ENCODE results near the gene KRT6C.
A peak's percentile ranks its signal among the peaks of the same experiment; 100 is the strongest.

Gene KRT6C

GRCh38 chr12:52426034-52426433, 47.6 kb downstream of the KRT6C start:
- Histone ChIP-seq H3K27me3 (ENCODE audit: control insufficient read depth in 5 of 5, insufficient read depth in 4 of 5, low read length in 5 of 5) (no peaks in the 10 kb centered on the region), H3K27ac (ENCODE audit: low read depth, low read length) (no peak overlapping the region)

GRCh38 chr12:52425466-52425865, 48.1 kb downstream of the KRT6C start:
- Histone ChIP-seq H3K9ac (ENCODE audit: low read length in 5 of 5) (no peak overlapping the region), H3K4me1 (ENCODE audit: control insufficient read depth in 5 of 5, insufficient read depth in 5 of 5, low read length in 5 of 5) (peaks cover 0 to 13% (median 12%) of the 10 kb centered on the region in 5 donors), H3K27me3 (ENCODE audit: control insufficient read depth in 5 of 5, insufficient read depth in 4 of 5, low read length in 5 of 5) (no peaks in the 10 kb centered on the region), H3K27ac (ENCODE audit: low read depth, low read length) (no peak overlapping the region), H3K4me3 (ENCODE audit: low read depth in 1 of 5, low read length in 5 of 5) (no peak overlapping the region), H3K36me3 (ENCODE audit: control insufficient read depth in 5 of 5, insufficient read depth in 5 of 5, low read length in 5 of 5) (no peaks in the 10 kb centered on the region), H3K9me3 (ENCODE audit: control insufficient read depth in 5 of 5, low read length in 5 of 5) (no peaks in the 10 kb centered on the region)

More at GRCh38 chr12:52426034-52426433, 47.6 kb downstream of the KRT6C start:
- Histone ChIP-seq H3K9ac (ENCODE audit: low read length in 5 of 5) (no peak overlapping the region), H3K36me3 (ENCODE audit: control insufficient read depth in 5 of 5, insufficient read depth in 5 of 5, low read length in 5 of 5) (no peaks in the 10 kb centered on the region), H3K9me3 (ENCODE audit: control insufficient read depth in 5 of 5, low read length in 5 of 5) (no peaks in the 10 kb centered on the region), H3K4me1 (ENCODE audit: control insufficient read depth in 5 of 5, insufficient read depth in 5 of 5, low read length in 5 of 5) (peaks cover 0 to 13% (median 12%) of the 10 kb centered on the region in 5 donors), H3K4me3 (ENCODE audit: low read depth in 1 of 5, low read length in 5 of 5) (no peak overlapping the region)

GRCh38 chr12:52423661-52424500, 49.7 kb downstream of the KRT6C start:
- Histone ChIP-seq H3K36me3 (ENCODE audit: control insufficient read depth in 5 of 5, insufficient read depth in 5 of 5, low read length in 5 of 5) (no peaks in the 10 kb centered on the region), H3K4me3 (ENCODE audit: low read depth in 1 of 5, low read length in 5 of 5) (no peak overlapping the region), H3K27me3 (ENCODE audit: control insufficient read depth in 5 of 5, insufficient read depth in 4 of 5, low read length in 5 of 5) (no peaks in the 10 kb centered on the region), H3K27ac (ENCODE audit: low read depth, low read length) (no peak overlapping the region), H3K9ac (ENCODE audit: low read length in 5 of 5) (peak overlapping the region in 1 of 5 donors; percentile 15), H3K9me3 (ENCODE audit: control insufficient read depth in 5 of 5, low read length in 5 of 5) (no peaks in the 10 kb centered on the region), H3K4me1 (ENCODE audit: control insufficient read depth in 5 of 5, insufficient read depth in 5 of 5, low read length in 5 of 5) (peaks cover 0 to 13% (median 12%) of the 10 kb centered on the region in 5 donors)

- Histone ChIP-seq H3K9me3 (ENCODE audit: control insufficient read depth in 5 of 5, low read length in 5 of 5) (no peaks in the 10 kb centered on the region), H3K27me3 (ENCODE audit: control insufficient read depth in 5 of 5, insufficient read depth in 4 of 5, low read length in 5 of 5) (no peaks in the 10 kb centered on the region), H3K9ac (ENCODE audit: low read length in 5 of 5) (peak overlapping the region in 2 of 5 donors; percentile 7 to 15), H3K4me1 (ENCODE audit: control insufficient read depth in 5 of 5, insufficient read depth in 5 of 5, low read length in 5 of 5) (peaks cover 0 to 13% (median 12%) of the 10 kb centered on the region in 5 donors), H3K36me3 (ENCODE audit: control insufficient read depth in 5 of 5, insufficient read depth in 5 of 5, low read length in 5 of 5) (no peaks in the 10 kb centered on the region), H3K27ac (ENCODE audit: low read depth, low read length) (no peak overlapping the region), H3K4me3 (ENCODE audit: low read depth in 1 of 5, low read length in 5 of 5) (no peak overlapping the region)
Observed at GRCh38 chr12:52423035-52423434, 50.6 kb downstream of the KRT6C start.

GRCh38 chr12:52419656-52420055, 53.9 kb downstream of the KRT6C start:
- H3K36me3 ChIP-seq (ENCODE audit: control insufficient read depth in 5 of 5, insufficient read depth in 5 of 5, low read length in 5 of 5): no peaks in the 10 kb centered on the region
- H3K9me3 ChIP-seq (ENCODE audit: control insufficient read depth in 5 of 5, low read length in 5 of 5): no peaks in the 10 kb centered on the region
- H3K27me3 ChIP-seq (ENCODE audit: control insufficient read depth in 5 of 5, insufficient read depth in 4 of 5, low read length in 5 of 5): no peaks in the 10 kb centered on the region
- no peak overlapping the region for H3K4me3 ChIP-seq (ENCODE audit: low read depth in 1 of 5, low read length in 5 of 5)
- peaks cover 7 to 36% (median 31%) of the 10 kb centered on the region in 5 donors for H3K4me1 ChIP-seq (ENCODE audit: control insufficient read depth in 5 of 5, insufficient read depth in 5 of 5, low read length in 5 of 5)
- no peak overlapping the region for H3K27ac ChIP-seq (ENCODE audit: low read depth, low read length)
- no peak overlapping the region for H3K9ac ChIP-seq (ENCODE audit: low read length in 5 of 5)

- H3K9me3 ChIP-seq (ENCODE audit: control insufficient read depth in 5 of 5, low read length in 5 of 5): no peaks in the 10 kb centered on the region
- no peak overlapping the region for H3K27ac ChIP-seq (ENCODE audit: low read depth, low read length)
- no peaks in the 10 kb centered on the region for H3K36me3 ChIP-seq (ENCODE audit: control insufficient read depth in 5 of 5, insufficient read depth in 5 of 5, low read length in 5 of 5)
- peaks cover 7 to 34% (median 28%) of the 10 kb centered on the region in 5 donors for H3K4me1 ChIP-seq (ENCODE audit: control insufficient read depth in 5 of 5, insufficient read depth in 5 of 5, low read length in 5 of 5)
- no peak overlapping the region for H3K9ac ChIP-seq (ENCODE audit: low read length in 5 of 5)
- no peaks in the 10 kb centered on the region for H3K27me3 ChIP-seq (ENCODE audit: control insufficient read depth in 5 of 5, insufficient read depth in 4 of 5, low read length in 5 of 5)
- H3K4me3 ChIP-seq (ENCODE audit: low read depth in 1 of 5, low read length in 5 of 5): no peak overlapping the region
Observed at GRCh38 chr12:52418576-52419110, 55.0 kb downstream of the KRT6C start.
